A673 (cell line): ENCODE data around the gene LIG3.

ENCODE experiments used
- EZH2 ChIP-seq: fragments of 200-600 bp; sonication (generic); IDR thresholded peaks from 2 replicates; pipeline ENCODE4 v1.6.1; 2017; ENCODE audit warnings: borderline replicate concordance, low read depth, mild to moderate bottlenecking, mixed read lengths, antibody characterized with exemption, low read length; ENCODE audit not compliant: poor library complexity, severe bottlenecking
- TF ChIP-seq, protein P1 (sequence below): fragments of 300-800, 200-600 bp; sonication (generic); conservative IDR thresholded peaks from 2 replicates; pipeline ENCODE4 v1.5.1; 2017; ENCODE audit warnings: low read depth, mild to moderate bottlenecking, antibody characterized with exemption, low read length, moderate library complexity, mixed read lengths

DNA sequence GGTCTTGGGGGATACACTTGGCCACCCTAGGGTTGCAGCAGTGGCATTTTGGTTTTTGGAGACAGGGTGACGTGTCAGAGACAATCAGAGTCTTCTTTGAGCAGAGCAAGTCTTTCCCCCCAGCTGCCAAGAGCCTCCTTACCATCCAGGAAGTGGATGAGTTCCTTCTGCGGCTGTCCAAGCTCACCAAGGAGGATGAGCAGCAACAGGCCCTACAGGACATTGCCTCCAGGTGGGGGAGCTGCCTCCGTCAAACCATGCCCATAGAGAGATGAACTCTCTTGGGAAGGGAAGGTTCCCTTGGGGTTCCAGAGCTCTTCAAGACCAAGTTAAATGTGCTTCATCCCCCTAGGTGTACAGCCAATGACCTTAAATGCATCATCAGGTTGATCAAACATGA lies 11.3 kb downstream of the LIG3 start:
- no peak for TF ChIP-seq EZH2
- TF ChIP-seq, protein P1, sequence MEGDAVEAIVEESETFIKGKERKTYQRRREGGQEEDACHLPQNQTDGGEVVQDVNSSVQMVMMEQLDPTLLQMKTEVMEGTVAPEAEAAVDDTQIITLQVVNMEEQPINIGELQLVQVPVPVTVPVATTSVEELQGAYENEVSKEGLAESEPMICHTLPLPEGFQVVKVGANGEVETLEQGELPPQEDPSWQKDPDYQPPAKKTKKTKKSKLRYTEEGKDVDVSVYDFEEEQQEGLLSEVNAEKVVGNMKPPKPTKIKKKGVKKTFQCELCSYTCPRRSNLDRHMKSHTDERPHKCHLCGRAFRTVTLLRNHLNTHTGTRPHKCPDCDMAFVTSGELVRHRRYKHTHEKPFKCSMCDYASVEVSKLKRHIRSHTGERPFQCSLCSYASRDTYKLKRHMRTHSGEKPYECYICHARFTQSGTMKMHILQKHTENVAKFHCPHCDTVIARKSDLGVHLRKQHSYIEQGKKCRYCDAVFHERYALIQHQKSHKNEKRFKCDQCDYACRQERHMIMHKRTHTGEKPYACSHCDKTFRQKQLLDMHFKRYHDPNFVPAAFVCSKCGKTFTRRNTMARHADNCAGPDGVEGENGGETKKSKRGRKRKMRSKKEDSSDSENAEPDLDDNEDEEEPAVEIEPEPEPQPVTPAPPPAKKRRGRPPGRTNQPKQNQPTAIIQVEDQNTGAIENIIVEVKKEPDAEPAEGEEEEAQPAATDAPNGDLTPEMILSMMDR = no peak
